CD4-positive, alpha-beta T cell (primary cell): ENCODE results near the gene GNB3. TPM values are rescaled to one million over a fixed set of nuclear protein-coding genes. Genes with fewer than 3 reads are reported as not detected.

Experiments used
- ATAC-seq: fragments of 200-7000 bp; cut with Tn5 transposase; one replicate; pipeline ENCODE4 v1.10.0; 2022; ENCODE audit warnings: mild to moderate bottlenecking; ENCODE audit not compliant: poor library complexity
- CTCF ChIA-PET: fragments of 350-600 bp; sonication (Branson Sonifier 250); formaldehyde crosslinking; loops from one replicate; lab custom pipeline; 2021; ENCODE audit warnings: antibody characterized with exemption, inconsistent platforms; lab: Charles Lee
- POLR2A ChIA-PET: fragments of 350-600 bp; sonication (Branson Sonifier 250); formaldehyde crosslinking; loops from one replicate; lab custom pipeline; 2021; ENCODE audit warnings: antibody characterized with exemption, inconsistent platforms; lab: Charles Lee
- DNase-seq, 14 experiments: peaks; one replicate each; pipeline ENCODE4 v3.0.0-alpha.2; 2013 to 2020; ENCODE audit warnings: mixed read lengths in 2 of 14
- H3K27ac ChIP-seq, 2 donors: one replicate each; pipeline versions ENCODE4 v1.5.1 to v1.7.0; 2013; ENCODE audit warnings: low read length in 2 of 2, low read depth in 1 of 2, mild to moderate bottlenecking in 1 of 2
- H3K27me3 ChIP-seq, 2 experiments: 1 replicate in 1 of 2; 2 replicates in 1 of 2; pipeline versions ENCODE4 v1.6.1 to v1.7.0; 2013; ENCODE audit warnings: low read length in 2 of 2, control low read depth in 1 of 2, mild to moderate bottlenecking in 1 of 2, moderate library complexity in 1 of 2; ENCODE audit not compliant: insufficient read depth in 2 of 2, control insufficient read depth in 1 of 2
- H3K36me3 ChIP-seq: one replicate; pipeline ENCODE4 v1.6.1; 2013; ENCODE audit warnings: low read length, control low read depth; ENCODE audit not compliant: insufficient read depth
- H3K4me1 ChIP-seq: one replicate; pipeline ENCODE4 v1.6.1; 2013; ENCODE audit warnings: low read length, control low read depth; ENCODE audit not compliant: insufficient read depth
- H3K4me3 ChIP-seq: one replicate; pipeline ENCODE4 v1.5.1; 2013; ENCODE audit warnings: mild to moderate bottlenecking, low read length, moderate library complexity
- H3K9me3 ChIP-seq, 2 experiments: 1 replicate in 1 of 2; 2 replicates in 1 of 2; pipeline versions ENCODE4 v1.6.1 to v1.7.0; 2013; ENCODE audit warnings: low read length in 2 of 2, mild to moderate bottlenecking in 2 of 2, control low read depth in 1 of 2, moderate library complexity in 1 of 2; ENCODE audit not compliant: control insufficient read depth in 1 of 2, insufficient read depth in 1 of 2
- H3K27ac Mint-ChIP-seq: one replicate; pipeline ENCODE4 v1.8.0; 2020; ENCODE audit warnings: mixed read lengths
- H3K27me3 Mint-ChIP-seq: one replicate; pipeline ENCODE4 v1.8.0; 2021; ENCODE audit warnings: mixed read lengths
- H3K36me3 Mint-ChIP-seq: one replicate; pipeline ENCODE4 v1.8.0; 2021; ENCODE audit warnings: low read depth, mixed read lengths
- H3K4me1 Mint-ChIP-seq: one replicate; pipeline ENCODE4 v1.8.0; 2021; ENCODE audit warnings: low read depth, mixed read lengths
- H3K4me3 Mint-ChIP-seq: one replicate; pipeline ENCODE4 v1.8.0; 2020; ENCODE audit warnings: mild to moderate bottlenecking, mixed read lengths
- H3K9me3 Mint-ChIP-seq: one replicate; pipeline ENCODE4 v1.8.0; 2020; ENCODE audit warnings: mixed read lengths
- CTCF ChIP-seq: fragments of 200-600 bp; IDR thresholded peaks from one replicate; pipeline ENCODE4 v1.8.0; 2022; ENCODE audit warnings: antibody characterized with exemption, mild to moderate bottlenecking
- intact Hi-C, 2 experiments: fragments of 100-400 bp; cut with DNase I in 1 of 2; cut with micrococcal nuclease in 1 of 2; formaldehyde crosslinking; loops; one replicate each; pipeline versions ENCODE4 v1.15.1 to v1.9.0; 2023 to 2025; cut with DNase I, micrococcal nuclease
- total RNA-seq, 174 experiments: library from RNA in 2 of 174; stranded (reverse) in 2 of 174; gene quantifications; one replicate each; pipeline ENCODE4 v1.2.3 and lab custom pipeline; 2021 to 2026

Gene GNB3
- total RNA-seq, 2 experiments from 2014 or later = 0.75 to 0.85 TPM

GRCh38 chr12:6847676-6848075 is 7.0 kb downstream of the GNB3 start:
- TF ChIP-seq CTCF = no peak
- no peak overlapping the region for H3K4me3 ChIP-seq
- ChIA-PET CTCF (no interaction called here), POLR2A (no interaction called here)
- no peaks in the 10 kb centered on the region for H3K9me3 ChIP-seq
- no peak for ATAC-seq
- peaks cover 12% of the 10 kb centered on the region for H3K36me3 Mint-ChIP-seq
- H3K36me3 ChIP-seq = no peaks in the 10 kb centered on the region
- no peak overlapping the region for H3K27ac Mint-ChIP-seq
- H3K4me1 Mint-ChIP-seq = peaks cover 8% of the 10 kb centered on the region
- no peaks in the 10 kb centered on the region for H3K9me3 Mint-ChIP-seq
- DNase-seq = no peak
- no peak overlapping the region for H3K27ac ChIP-seq
- H3K27me3 Mint-ChIP-seq = no peaks in the 10 kb centered on the region
- intact Hi-C loops = no loop called here
- no peak overlapping the region for H3K4me3 Mint-ChIP-seq
- H3K27me3 ChIP-seq = no peaks in the 10 kb centered on the region
- H3K4me1 ChIP-seq = peaks cover 21% of the 10 kb centered on the region

GRCh38 chr12:6849427-6849826 is 8.7 kb downstream of the GNB3 start:
- Mint-ChIP-seq H3K4me3 (no peak overlapping the region), H3K27me3 (no peaks in the 10 kb centered on the region), H3K9me3 (no peaks in the 10 kb centered on the region), H3K36me3 (peaks cover 17% of the 10 kb centered on the region), H3K4me1 (peaks cover 25% of the 10 kb centered on the region), H3K27ac (no peak overlapping the region)
- no peak for DNase-seq
- CTCF ChIA-PET = interaction anchor here (1.2 kb wide), 1 partner anchor 23 kb away, joined by 3 read pairs; no protein-coding TSS in a partner anchor
- no peak overlapping the region for H3K4me3 ChIP-seq
- intact Hi-C loops = no loop called here
- no peak for ATAC-seq
- POLR2A ChIA-PET = no interaction called here
- H3K36me3 ChIP-seq = no peaks in the 10 kb centered on the region
- H3K27ac ChIP-seq = no peak overlapping the region
- TF ChIP-seq CTCF = no peak
- H3K4me1 ChIP-seq = peaks cover 37% of the 10 kb centered on the region
- H3K9me3 ChIP-seq = no peaks in the 10 kb centered on the region
- no peaks in the 10 kb centered on the region for H3K27me3 ChIP-seq

- peaks cover 5% of the 10 kb centered on the region for H3K36me3 ChIP-seq
- DNase-seq (no peak), ATAC-seq (no peak)
- H3K9me3 ChIP-seq = no peaks in the 10 kb centered on the region
- Mint-ChIP-seq H3K27ac (no peak overlapping the region), H3K4me3 (peak overlapping the region; percentile 39), H3K36me3 (peaks cover 17% of the 10 kb centered on the region), H3K9me3 (no peaks in the 10 kb centered on the region), H3K27me3 (no peaks in the 10 kb centered on the region), H3K4me1 (peaks cover 25% of the 10 kb centered on the region)
- CTCF ChIA-PET = interaction anchor here (1.2 to 2.9 kb wide), 2 partner anchors 15 to 22 kb away, joined by 3 to 11 read pairs; no protein-coding TSS in a partner anchor
- H3K4me1 ChIP-seq = peaks cover 37% of the 10 kb centered on the region
- H3K27ac ChIP-seq = no peak overlapping the region
- no peak overlapping the region for H3K4me3 ChIP-seq
- POLR2A ChIA-PET = interaction anchor here (2.9 to 6.6 kb wide), 3 partner anchors 17 to 161 kb away, joined by 16 to 90 read pairs (median 43); partner anchors contain the start of genes GPR162, TPI1 and ZNF384
- TF ChIP-seq CTCF = no peak
- H3K27me3 ChIP-seq = no peaks in the 10 kb centered on the region
- intact Hi-C loops = loop anchor here (2.0 to 5.0 kb wide), 6 partner anchors 42 to 188 kb away; partner anchors contain the start of genes EMG1 (in 2 of the 2), PHB2 (in 2 of the 2), CD4 (in 1 of the 2) and ING4 (in 1 of the 2)
These were observed 9.3 kb downstream of the GNB3 start for GRCh38 chr12:6849976-6850560.
